Psoas muscle (tissue), 8 donors: ENCODE measurements around the gene SLC26A8. TPM values are rescaled to one million over a fixed set of nuclear protein-coding genes. Genes with fewer than 3 reads are reported as not detected.

ENCODE experiments used
- ATAC-seq, 4 donors: fragments of 200-7000 bp; cut with Tn5 transposase; one replicate each; pipeline ENCODE4 v1.9.1; 2020; ENCODE audit warnings: moderate library complexity in 3 of 4, mild to moderate bottlenecking in 2 of 4
- DNase-seq, 2 donors: peaks; one replicate each; pipeline ENCODE4 v3.0.0-alpha.2; 2020
- H3K27ac ChIP-seq: fragments of 200-600 bp; one replicate; pipeline ENCODE4 v1.8.0; 2022
- H3K27me3 ChIP-seq, 3 donors: fragments of 200-600 bp in 1 of 3; one replicate each; pipeline versions ENCODE4 v1.6.1 to v1.8.0; 2013 to 2022; ENCODE audit warnings: low read length in 2 of 3, mild to moderate bottlenecking in 2 of 3, moderate library complexity in 1 of 3; ENCODE audit not compliant: insufficient read depth in 3 of 3
- H3K36me3 ChIP-seq, 2 donors: fragments of 200-600 bp in 1 of 2; one replicate each; pipeline versions ENCODE4 v1.6.1 to v1.8.0; 2013 to 2022; ENCODE audit warnings: low read depth in 1 of 2, mild to moderate bottlenecking in 1 of 2, moderate library complexity in 1 of 2; ENCODE audit not compliant: insufficient read depth in 1 of 2
- H3K4me1 ChIP-seq: fragments of 200-600 bp; one replicate; pipeline ENCODE4 v1.8.0; 2022
- H3K4me3 ChIP-seq: fragments of 200-600 bp; one replicate; pipeline ENCODE4 v1.8.0; 2022; ENCODE audit warnings: mild to moderate bottlenecking
- H3K9me3 ChIP-seq: fragments of 200-600 bp; one replicate; pipeline ENCODE4 v1.8.0; 2022
- CTCF ChIP-seq: fragments of 200-600 bp; IDR thresholded peaks from one replicate; pipeline ENCODE4 v1.8.0; 2022; ENCODE audit warnings: antibody characterized with exemption
- WGBS, 3 donors: extraction: QIAGEN DNeasy Blood & Tissue Kit; methylation state at CpG; one replicate each; pipeline versions ENCODE4 v1.1.6 to v1.1.7; 2013; 5-methylcytosine and 5-hydroxymethylcytosine counted together
- intact Hi-C, 2 donors: fragments of 100-400 bp; cut with DNase I; formaldehyde crosslinking; loops; one replicate each; pipeline versions ENCODE4 v1.11.0 to v1.14.2; 2022
- polyA plus RNA-seq, 3 donors: library from polyadenylated mRNA; stranded (reverse); fragments of 200-250 nt; gene quantifications; one replicate each; pipeline ENCODE4 v1.2.3, GENCODE V29; 2013
- total RNA-seq, 4 donors: library from RNA; stranded (reverse); fragmentation: NEBNext Ultra II Directional in 2 of 4; extraction: Animal tissue kit (Norgen Biotek cat#: 25700) in 2 of 4; gene quantifications; one replicate each; pipeline versions ENCODE4 v1.2.1 to v1.2.4, GENCODE V29; 2021 to 2023
- donor health status: healthy with polysubstance abuse.
- donor health status: DM: no; HTN: no; CAD: no; lungs with moderate emphysema.
- donor health status: Bipolar disorder and iron deficiency.
- donor health status: healthy.
- donor health status: DM: yes; HTN: yes; CAD: no.
- donor health status: DM: no; HTN: no; CAD: no.
- donor health status: DM: no; HTN: no; CAD: no.
- donor health status: DM: yes; HTN: yes; CAD: no.

The SLC26A8 gene
- total and polyA plus RNA-seq, 7 donors, result 0.04 to 0.15 TPM; not detected in 5

GRCh38 chr6:35972471-35973367 lies 51.7 kb downstream of the SLC26A8 start:
- no peaks in the 10 kb centered on the region for H3K27me3 ChIP-seq
- DNase-seq, result no peak
- whole genome bisulfite sequencing, 3 donors, result 76 to 81% (median 79%) methylated on average over 7 of the region's 7 CpGs

DNA sequence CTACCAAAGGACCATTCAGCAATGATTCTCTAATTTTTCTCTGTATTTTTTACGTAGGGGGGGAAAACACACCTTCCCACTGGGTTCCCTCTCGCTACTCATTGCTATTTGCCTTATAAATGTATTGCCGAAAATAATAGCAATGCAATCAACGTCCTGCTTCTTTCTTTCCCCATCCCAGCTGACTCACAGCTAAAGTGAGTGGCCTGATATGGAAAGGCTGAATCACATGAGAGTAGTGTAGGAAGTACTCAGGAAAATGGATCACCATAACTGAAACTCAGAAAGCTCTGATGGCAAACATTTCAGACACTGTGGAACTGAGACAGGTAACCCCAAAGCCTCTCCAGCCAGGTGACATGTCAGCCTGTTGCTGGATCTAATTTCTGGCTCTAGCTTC lies 54.3 kb downstream of the SLC26A8 start:
- ATAC-seq (no peak), DNase-seq (no peak)
- 80 to 85% (median 81%) methylated on average over 4 of the region's 4 CpGs for WGBS, 3 donors
- Histone ChIP-seq H3K4me3 (no peak overlapping the region), H3K27me3 (no peaks in the 10 kb centered on the region), H3K27ac (no peak overlapping the region), H3K4me1 (no peaks in the 10 kb centered on the region), H3K9me3 (no peaks in the 10 kb centered on the region), H3K36me3 (no peaks in the 10 kb centered on the region)
- no peak for TF ChIP-seq CTCF
- intact Hi-C loops, result no loop called here

More at GRCh38 chr6:35972471-35973367, 51.7 kb downstream of the SLC26A8 start:
- H3K9me3 ChIP-seq, result no peaks in the 10 kb centered on the region
- H3K36me3 ChIP-seq, result no peaks in the 10 kb centered on the region
- H3K4me3 ChIP-seq, result no peak overlapping the region
- intact Hi-C loops, result no loop called here
- no peak for ATAC-seq
- no peak for TF ChIP-seq CTCF
- H3K27ac ChIP-seq, result no peak overlapping the region
- H3K4me1 ChIP-seq, result no peaks in the 10 kb centered on the region

DNA sequence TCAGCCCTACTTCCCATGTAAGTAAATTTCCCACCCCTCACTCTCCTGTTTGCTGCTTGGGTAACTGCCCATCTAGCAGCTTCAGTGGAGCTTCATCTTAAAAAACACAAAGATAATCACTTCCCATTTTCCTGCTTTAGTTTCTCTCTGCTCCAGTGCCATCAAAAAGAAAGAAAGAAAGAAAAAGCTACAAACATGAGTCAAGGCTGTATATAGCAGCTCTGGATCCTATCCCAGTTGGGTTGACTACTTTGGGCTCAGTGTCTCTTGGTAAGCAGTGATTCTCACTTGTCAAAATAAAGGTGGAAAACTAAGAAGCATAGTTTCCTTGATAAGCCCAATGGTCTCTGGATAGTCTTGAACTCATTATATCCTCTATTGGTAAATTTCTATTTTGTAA lies 54.8 kb downstream of the SLC26A8 start:
- Histone ChIP-seq H3K4me3 (no peak overlapping the region), H3K4me1 (no peaks in the 10 kb centered on the region), H3K27ac (no peak overlapping the region), H3K9me3 (no peaks in the 10 kb centered on the region), H3K36me3 (no peaks in the 10 kb centered on the region), H3K27me3 (no peaks in the 10 kb centered on the region)
- intact Hi-C loops, result no loop called here
- no peak for ATAC-seq
- TF ChIP-seq CTCF, result no peak
- no peak for DNase-seq

GRCh38 chr6:35968821-35969220 lies 55.6 kb downstream of the SLC26A8 start:
- Histone ChIP-seq H3K27ac (no peak overlapping the region), H3K4me1 (no peaks in the 10 kb centered on the region), H3K27me3 (no peaks in the 10 kb centered on the region), H3K4me3 (no peak overlapping the region), H3K36me3 (no peaks in the 10 kb centered on the region), H3K9me3 (no peaks in the 10 kb centered on the region)
- TF ChIP-seq CTCF, result no peak
- no peak for ATAC-seq
- 84 to 86% (median 84%) methylated on average over 4 of the region's 4 CpGs for WGBS, 3 donors
- intact Hi-C loops, result no loop called here
- no peak for DNase-seq
